Activated naive CD4-positive, alpha-beta T cell (primary cell): ENCODE measurements around the gene PTGIS.

Experiments
- DNase-seq, 4 experiments: peaks; one replicate each; lab custom pipeline; 2025; lab: John Stamatoyannopoulos, UW

The PTGIS gene

DNA sequence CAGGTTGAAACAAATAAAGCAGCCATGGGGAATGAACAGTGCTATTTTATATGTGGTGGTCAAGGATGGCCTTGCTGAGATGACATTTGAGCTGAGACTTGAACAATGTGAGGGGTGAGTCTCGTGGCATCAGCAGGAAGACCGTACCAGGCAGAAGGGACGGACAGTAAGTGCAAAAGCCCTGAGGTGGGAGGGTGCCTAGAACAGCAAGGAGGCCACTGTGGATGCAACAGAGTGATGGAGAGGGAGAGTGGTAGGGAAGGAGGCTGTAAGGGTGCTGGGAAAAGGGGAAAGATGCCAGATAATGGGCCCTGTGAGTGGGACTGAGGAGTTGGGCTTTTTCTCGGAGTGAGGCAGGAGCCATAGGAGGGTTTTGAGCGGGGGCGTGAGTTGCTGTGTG is 97.0 kb downstream of the PTGIS start:
- DNase-seq, result no peak

DNA sequence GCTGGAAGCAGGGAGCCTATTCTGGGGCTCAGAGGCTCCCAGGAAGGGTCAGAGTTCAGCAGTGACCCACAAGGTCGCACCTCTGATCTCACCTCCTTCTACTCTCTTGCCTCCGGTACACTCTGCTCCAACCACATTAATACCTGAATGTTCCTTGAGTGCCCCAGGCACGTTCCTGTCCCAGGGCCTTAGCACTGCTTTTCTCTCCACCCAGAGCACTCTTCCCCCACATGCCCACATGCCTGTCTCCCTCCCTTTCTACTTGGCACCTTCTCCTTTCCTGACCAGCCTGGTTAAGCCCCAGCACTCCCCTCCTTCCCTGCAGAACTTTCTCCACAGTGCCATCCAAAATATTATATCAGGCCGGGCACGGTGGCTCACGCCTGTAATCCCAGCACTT is 98.9 kb downstream of the PTGIS start:
- DNase-seq, result no peak

DNA sequence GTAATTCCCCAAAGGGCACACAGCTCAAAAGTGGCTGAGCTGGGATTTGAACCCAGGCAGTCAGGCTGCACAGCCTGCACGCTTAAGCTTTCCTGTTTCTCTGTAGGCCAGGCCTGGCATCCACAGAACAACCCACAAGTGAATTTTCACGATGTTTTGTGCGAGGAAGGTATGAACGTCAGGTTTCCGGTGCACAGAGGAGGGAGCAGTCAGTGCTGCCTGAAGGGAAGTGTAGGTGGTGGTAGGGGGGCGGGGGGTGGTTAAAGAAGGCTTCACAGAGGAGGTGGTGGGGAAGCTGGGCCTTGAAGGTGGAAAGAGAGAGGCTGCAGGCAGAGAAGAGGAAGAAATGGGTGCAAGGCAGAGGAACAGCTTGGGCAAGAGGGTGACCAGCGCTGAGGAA is 99.5 kb downstream of the PTGIS start:
- no peak for DNase-seq

GRCh38 chr20:49466114-49466912 is 101.6 kb downstream of the PTGIS start:
- no peak for DNase-seq

DNA sequence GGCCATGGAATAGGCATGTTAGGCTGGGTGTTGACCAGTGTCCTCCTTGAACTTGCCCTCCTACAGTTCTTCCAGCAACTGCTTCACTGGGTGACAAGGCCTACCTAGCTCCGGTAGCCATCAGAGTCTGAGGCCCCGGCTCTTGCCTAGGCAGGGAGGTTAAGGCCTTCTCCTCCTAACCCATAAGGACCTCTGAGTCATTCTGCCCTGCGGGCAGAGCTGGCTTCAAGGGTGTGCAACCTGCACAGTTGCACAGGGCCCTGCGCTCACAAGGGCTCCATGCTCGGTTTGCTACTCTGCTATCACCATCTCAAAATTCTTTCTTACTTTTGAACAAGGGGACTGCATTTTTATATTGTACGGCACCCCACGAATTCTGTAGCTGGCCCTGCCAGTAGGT is 103.4 kb downstream of the PTGIS start:
- no peak for DNase-seq

GRCh38 chr20:49462626-49463025 is 105.3 kb downstream of the PTGIS start:
- no peak for DNase-seq

- DNase-seq, result no peak
Observed at GRCh38 chr20:49461894-49462620, 105.9 kb downstream of the PTGIS start.

DNA sequence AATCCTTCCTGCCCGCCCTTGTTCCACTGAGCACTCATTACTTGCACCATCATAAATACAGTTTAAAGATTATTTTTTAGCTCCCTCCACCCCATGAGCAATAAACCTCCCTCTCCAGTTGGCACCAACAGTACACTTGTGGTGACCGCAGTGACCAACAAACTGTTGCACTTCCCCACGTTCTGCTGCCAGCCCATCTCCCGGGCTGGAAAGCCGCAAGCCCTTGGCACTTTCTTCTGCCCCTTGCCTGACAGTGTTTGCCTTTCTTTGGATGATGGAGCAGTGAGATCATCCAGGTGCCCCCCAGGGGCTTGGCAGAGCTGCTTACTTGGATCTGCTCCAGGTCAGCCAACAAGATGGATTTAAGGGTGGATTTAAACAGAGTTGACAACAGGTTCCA is 107.0 kb downstream of the PTGIS start:
- no peak for DNase-seq

- no peak for DNase-seq
Observed at GRCh38 chr20:49460131-49460530, 107.8 kb downstream of the PTGIS start.

- no peak for DNase-seq
Observed at GRCh38 chr20:49459684-49460083, 108.3 kb downstream of the PTGIS start.

DNA sequence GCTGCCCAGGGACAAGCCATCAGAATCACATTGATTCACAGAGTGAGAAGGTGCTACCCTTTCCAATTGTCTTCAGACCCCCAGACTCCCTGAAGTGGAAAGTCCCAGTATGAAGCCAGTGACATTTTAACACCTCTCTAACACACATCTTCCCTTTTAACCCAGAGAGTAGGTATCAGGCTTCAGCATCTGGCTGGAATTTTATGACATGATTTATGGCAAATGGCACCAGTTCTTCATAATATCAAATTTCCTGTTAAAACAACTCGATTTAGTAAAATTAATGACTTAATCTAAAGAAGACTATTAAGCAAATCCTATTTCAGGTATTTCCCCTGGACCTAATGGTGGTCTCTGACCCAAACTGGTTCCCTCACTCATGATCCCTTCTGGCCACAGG is 110.5 kb downstream of the PTGIS start:
- DNase-seq, result no peak

DNA sequence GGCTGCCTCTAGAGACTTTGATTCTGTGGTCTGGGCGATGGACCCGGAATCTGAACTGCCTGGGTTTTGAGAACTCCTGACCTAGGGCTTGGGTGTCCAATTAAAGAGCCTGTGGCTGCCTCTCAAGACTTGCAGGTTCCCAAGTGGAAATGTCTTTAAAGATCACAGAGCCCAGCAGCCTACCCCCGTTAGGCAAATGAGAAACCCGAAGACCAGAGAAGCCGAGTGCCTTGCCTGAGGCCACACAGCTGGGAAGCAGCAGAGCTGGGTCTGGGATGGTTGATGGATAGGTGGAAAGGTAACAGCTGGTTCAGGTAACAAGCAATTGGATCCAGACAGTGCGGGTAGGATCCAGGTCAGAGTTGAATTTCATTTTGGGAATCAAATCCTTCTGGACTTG is 111.3 kb downstream of the PTGIS start:
- no peak for DNase-seq

- no peak for DNase-seq
Observed at GRCh38 chr20:49455691-49456090, 112.2 kb downstream of the PTGIS start.
